Measurements from ENCODE around the gene CSGALNACT2.

The CSGALNACT2 gene

DNA sequence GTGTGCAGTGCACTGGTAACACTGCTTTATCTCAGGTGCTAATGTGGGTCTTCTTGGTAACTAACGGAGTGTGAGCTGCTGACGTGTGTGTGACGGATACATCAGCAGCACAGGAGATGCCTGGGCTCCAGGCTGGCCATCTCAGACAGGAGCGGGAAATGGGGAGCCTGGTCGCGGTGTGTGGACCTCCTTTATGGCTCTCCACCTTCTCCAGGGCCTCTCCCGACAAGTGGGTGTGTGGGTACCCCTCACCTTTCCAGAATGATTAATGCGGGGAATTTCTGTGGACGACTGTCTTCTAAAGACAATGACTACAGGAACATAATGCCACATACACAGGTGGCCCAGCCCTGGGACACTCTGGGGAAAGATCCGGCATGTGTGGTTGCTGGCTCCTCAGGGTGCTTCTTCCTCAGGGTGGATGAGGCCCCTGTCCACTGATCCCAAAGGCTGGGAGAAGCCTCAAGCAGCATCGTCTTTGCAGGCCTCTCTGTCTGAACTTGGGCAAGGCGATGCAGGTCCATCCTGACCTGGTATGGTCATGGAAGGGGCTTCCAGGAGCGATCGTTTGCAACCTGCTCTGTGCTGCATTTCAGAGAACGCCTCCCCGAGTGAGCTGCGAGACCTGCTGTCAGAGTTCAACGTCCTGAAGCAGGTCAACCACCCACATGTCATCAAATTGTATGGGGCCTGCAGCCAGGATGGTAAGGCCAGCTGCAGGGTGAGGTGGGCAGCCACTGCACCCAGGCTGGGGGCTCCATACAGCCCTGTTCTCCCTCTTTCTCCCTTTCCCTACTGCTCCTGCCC lies 20.3 kb upstream of the CSGALNACT2 start:
- TF ChIP-seq, protein P1, sequence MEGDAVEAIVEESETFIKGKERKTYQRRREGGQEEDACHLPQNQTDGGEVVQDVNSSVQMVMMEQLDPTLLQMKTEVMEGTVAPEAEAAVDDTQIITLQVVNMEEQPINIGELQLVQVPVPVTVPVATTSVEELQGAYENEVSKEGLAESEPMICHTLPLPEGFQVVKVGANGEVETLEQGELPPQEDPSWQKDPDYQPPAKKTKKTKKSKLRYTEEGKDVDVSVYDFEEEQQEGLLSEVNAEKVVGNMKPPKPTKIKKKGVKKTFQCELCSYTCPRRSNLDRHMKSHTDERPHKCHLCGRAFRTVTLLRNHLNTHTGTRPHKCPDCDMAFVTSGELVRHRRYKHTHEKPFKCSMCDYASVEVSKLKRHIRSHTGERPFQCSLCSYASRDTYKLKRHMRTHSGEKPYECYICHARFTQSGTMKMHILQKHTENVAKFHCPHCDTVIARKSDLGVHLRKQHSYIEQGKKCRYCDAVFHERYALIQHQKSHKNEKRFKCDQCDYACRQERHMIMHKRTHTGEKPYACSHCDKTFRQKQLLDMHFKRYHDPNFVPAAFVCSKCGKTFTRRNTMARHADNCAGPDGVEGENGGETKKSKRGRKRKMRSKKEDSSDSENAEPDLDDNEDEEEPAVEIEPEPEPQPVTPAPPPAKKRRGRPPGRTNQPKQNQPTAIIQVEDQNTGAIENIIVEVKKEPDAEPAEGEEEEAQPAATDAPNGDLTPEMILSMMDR (IDR thresholded peaks at IDR 0.05; ENCODE audit: low read depth, low read length, missing control alignments): no peak
- no peak for DNase-seq
- Histone ChIP-seq H3K4me3 (ENCODE audit: low read depth, low read length) (no peak overlapping the region), H3K27me3 (replicated peaks) (no peaks in the 10 kb centered on the region), H3K36me3 (replicated peaks) (no peaks in the 10 kb centered on the region), H3K27ac (no peak overlapping the region)
- in situ Hi-C loops (cut with HindIII; ENCODE audit: low pct_ligation_motif_present, low sequenced_read_pairs): no loop called here

DNA sequence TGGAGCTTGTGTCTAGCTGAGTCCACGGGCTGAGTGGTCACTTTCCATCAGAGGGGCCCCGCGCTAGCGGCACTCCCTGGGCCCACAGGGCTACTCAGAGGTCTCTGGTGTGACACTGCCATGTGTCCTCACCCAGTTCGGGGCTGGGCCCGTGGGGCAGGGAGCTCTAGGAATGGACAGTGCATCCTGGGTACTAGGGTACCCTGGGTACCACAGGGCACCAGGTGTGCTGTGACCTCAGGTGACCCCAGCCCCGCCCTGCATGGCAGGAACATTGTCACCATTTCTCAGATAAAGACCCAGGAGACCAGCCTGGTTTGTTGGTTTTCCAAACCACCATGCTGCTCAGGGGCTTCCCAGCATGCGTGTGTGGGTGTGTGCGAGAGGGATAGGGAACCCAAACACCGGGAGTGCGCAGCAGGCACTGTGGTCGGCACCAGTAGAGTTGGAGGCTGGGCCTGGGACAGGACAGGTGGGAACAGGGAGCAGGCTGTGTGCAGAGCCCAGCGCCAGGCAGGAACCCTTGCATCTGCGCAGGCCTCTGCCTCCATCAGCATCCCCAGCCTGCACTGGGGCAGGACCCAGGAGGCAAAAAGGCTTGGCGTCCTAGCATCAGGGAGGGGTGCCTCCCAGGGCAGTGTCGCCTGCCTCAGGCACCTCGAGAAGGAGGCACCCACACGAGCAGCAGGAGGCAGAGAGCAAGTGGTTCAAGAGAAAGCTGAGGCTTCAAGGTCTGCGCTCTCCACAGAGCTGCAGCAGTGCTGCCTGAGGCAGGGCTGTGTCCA lies 19.4 kb upstream of the CSGALNACT2 start:
- TF ChIP-seq, protein P1 (IDR thresholded peaks at IDR 0.05; ENCODE audit: low read depth, low read length, missing control alignments): no peak
- Histone ChIP-seq H3K4me3 (ENCODE audit: low read depth, low read length) (no peak overlapping the region), H3K27me3 (replicated peaks) (no peaks in the 10 kb centered on the region), H3K27ac (no peak overlapping the region), H3K36me3 (replicated peaks) (no peaks in the 10 kb centered on the region)
- no peak for DNase-seq
- in situ Hi-C loops (cut with HindIII; ENCODE audit: low pct_ligation_motif_present, low sequenced_read_pairs): no loop called here

DNA sequence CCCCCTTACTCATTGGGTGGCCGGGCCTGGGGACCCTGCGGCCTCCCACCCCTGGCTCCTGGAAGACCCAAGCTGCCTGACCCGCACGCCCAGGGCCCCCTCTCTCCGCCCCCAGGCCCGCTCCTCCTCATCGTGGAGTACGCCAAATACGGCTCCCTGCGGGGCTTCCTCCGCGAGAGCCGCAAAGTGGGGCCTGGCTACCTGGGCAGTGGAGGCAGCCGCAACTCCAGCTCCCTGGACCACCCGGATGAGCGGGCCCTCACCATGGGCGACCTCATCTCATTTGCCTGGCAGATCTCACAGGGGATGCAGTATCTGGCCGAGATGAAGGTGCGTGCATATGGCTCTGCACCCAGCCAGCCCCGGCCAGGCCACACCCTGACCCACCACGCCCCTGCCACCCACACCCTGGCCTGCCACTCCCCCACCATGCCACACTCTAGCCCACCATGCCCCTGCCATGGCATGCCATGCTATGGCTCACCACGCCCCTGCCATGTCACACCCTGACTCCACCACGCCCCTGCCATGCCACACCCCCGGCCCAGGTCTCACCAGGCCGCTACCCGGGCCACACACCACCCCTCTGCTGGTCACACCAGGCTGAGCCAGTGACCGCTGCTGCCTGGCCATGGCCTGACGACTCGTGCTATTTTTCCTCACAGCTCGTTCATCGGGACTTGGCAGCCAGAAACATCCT lies 18.7 kb upstream of the CSGALNACT2 start:
- TF ChIP-seq, protein P1 (IDR thresholded peaks at IDR 0.05; ENCODE audit: low read depth, low read length, missing control alignments): no peak
- in situ Hi-C loops (cut with HindIII; ENCODE audit: low pct_ligation_motif_present, low sequenced_read_pairs): no loop called here
- Histone ChIP-seq H3K4me3 (ENCODE audit: low read depth, low read length) (no peak overlapping the region), H3K36me3 (replicated peaks) (no peaks in the 10 kb centered on the region), H3K27ac (no peak overlapping the region), H3K27me3 (replicated peaks) (no peaks in the 10 kb centered on the region)
- DNase-seq: no peak

DNA sequence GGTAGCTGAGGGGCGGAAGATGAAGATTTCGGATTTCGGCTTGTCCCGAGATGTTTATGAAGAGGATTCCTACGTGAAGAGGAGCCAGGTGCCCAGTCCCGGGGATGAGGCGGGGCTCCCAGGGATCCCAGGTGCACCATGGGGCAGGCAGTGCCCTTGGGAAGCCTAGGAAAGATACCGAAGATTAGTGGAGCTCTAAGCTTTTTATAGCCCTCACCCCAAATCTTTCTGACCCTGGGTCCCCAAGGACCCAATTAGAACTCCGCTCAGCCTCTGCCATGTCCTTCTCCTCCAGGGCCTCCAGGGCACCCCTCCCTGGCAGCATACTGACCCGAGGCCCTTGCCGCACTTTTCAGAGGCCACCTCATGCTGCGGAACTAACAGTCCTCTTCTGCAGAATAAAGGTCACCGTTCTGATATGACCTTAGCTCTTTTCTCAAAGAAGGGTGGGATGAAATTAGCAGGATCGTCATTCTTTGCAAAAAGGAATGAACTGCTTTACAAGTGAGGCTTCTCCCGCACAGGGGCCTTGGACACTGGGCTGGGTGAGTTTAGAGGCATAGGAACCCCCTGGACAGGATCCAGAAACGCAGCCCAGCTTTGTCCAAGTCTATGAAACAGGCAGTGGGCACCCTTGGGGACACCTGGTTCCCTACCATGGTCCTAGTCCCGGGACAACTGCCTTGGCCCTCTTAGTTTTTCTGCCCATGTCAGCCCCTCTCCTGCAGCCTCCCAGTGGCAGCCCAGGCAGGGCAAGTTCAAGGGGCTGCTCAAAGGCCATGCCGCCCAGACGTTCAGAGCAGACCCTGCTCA lies 17.9 kb upstream of the CSGALNACT2 start:
- H3K36me3 ChIP-seq (replicated peaks): no peaks in the 10 kb centered on the region
- H3K27me3 ChIP-seq (replicated peaks): no peaks in the 10 kb centered on the region
- DNase-seq: no peak
- H3K4me3 ChIP-seq (ENCODE audit: low read depth, low read length): no peak overlapping the region
- in situ Hi-C loops (cut with HindIII; ENCODE audit: low pct_ligation_motif_present, low sequenced_read_pairs): no loop called here
- TF ChIP-seq, protein P1 (IDR thresholded peaks at IDR 0.05; ENCODE audit: low read depth, low read length, missing control alignments): no peak
- H3K27ac ChIP-seq: no peak overlapping the region

DNA sequence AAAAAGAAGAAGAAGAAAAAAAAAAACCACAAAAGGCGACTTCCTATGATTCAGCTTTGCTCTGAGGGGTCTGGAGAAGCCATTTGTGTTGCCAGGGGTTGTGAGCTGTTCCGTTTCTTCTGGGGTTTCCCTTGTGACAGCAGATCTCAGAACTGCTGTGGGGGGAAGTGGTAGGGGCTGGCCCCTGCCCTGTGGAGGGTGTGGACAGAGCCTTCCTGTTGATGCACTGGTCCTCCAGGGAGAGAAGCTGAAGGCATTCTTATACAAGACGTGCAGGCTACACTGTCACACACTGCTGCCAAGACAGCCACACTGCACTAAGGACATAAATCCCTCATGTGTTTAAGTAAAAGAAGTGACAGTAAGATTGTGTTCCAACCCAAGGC lies 17.3 kb upstream of the CSGALNACT2 start:
- no peak overlapping the region for H3K27ac ChIP-seq
- DNase-seq: no peak
- no peak overlapping the region for H3K4me3 ChIP-seq (ENCODE audit: low read depth, low read length)

More for the DNA sequence above, 17.3 kb upstream of the CSGALNACT2 start:
- in situ Hi-C loops (cut with HindIII; ENCODE audit: low pct_ligation_motif_present, low sequenced_read_pairs): no loop called here
- no peaks in the 10 kb centered on the region for H3K27me3 ChIP-seq (replicated peaks)
- H3K36me3 ChIP-seq (replicated peaks): no peaks in the 10 kb centered on the region
- TF ChIP-seq, protein P1 (IDR thresholded peaks at IDR 0.05; ENCODE audit: low read depth, low read length, missing control alignments): no peak
